ENCODE measurements around the gene B4GALNT4. TPM values are rescaled to one million over a fixed set of nuclear protein-coding genes. Genes with fewer than 3 reads are reported as not detected.
"Not testable (repeated sequence)": the region's sequence is repeated elsewhere in the genome, so short reads cannot be mapped to it uniquely, and the experiment has no call there.

The B4GALNT4 gene
- total RNA-seq, 1 experiment from 2014 or later = 20.0 TPM

DNA sequence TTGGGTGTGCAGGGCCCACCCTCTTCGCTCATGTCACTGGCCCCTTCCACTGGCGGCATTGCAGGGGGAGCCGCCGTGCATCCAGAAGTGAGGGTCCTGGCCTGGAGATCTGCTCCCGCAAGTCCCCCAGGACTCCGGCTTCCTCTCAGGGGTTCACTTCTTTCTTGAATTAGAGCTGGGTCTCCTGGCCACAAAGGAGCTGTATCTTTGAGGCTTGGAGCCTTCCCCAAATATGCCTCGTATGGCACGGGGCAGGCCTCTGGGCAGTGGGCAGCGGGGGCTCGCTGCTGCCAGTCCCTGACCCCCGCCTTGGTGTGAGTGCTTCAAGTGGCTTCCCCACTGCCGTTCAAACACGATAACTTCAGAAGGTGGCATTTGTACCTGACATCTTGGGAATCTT lies 41.3 kb upstream of the B4GALNT4 start:
- no peak for DNase-seq (ENCODE audit: unreplicated experiment)
- Mint-ChIP-seq H3K27me3 (ENCODE audit: insufficient read depth, unreplicated experiment) (no peaks in the 10 kb centered on the region), H3K27ac (ENCODE audit: low read depth, unreplicated experiment) (no peak overlapping the region), H3K4me3 (ENCODE audit: unreplicated experiment) (no peak overlapping the region), H3K4me1 (ENCODE audit: insufficient read depth, unreplicated experiment) (no peaks in the 10 kb centered on the region), H3K36me3 (ENCODE audit: insufficient read depth, unreplicated experiment) (no peaks in the 10 kb centered on the region), H3K9me3 (ENCODE audit: unreplicated experiment) (no peaks in the 10 kb centered on the region)
- intact Hi-C loops (cut with micrococcal nuclease) = no loop called here
- TF ChIP-seq, protein P1, sequence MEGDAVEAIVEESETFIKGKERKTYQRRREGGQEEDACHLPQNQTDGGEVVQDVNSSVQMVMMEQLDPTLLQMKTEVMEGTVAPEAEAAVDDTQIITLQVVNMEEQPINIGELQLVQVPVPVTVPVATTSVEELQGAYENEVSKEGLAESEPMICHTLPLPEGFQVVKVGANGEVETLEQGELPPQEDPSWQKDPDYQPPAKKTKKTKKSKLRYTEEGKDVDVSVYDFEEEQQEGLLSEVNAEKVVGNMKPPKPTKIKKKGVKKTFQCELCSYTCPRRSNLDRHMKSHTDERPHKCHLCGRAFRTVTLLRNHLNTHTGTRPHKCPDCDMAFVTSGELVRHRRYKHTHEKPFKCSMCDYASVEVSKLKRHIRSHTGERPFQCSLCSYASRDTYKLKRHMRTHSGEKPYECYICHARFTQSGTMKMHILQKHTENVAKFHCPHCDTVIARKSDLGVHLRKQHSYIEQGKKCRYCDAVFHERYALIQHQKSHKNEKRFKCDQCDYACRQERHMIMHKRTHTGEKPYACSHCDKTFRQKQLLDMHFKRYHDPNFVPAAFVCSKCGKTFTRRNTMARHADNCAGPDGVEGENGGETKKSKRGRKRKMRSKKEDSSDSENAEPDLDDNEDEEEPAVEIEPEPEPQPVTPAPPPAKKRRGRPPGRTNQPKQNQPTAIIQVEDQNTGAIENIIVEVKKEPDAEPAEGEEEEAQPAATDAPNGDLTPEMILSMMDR (IDR thresholded peaks at IDR 0.05; ENCODE audit: unreplicated experiment) = no peak
- ChIA-PET CTCF (no interaction called here), POLR2A (no interaction called here)
- no TSS peak for BruUV-seq (replicated peaks)

DNA sequence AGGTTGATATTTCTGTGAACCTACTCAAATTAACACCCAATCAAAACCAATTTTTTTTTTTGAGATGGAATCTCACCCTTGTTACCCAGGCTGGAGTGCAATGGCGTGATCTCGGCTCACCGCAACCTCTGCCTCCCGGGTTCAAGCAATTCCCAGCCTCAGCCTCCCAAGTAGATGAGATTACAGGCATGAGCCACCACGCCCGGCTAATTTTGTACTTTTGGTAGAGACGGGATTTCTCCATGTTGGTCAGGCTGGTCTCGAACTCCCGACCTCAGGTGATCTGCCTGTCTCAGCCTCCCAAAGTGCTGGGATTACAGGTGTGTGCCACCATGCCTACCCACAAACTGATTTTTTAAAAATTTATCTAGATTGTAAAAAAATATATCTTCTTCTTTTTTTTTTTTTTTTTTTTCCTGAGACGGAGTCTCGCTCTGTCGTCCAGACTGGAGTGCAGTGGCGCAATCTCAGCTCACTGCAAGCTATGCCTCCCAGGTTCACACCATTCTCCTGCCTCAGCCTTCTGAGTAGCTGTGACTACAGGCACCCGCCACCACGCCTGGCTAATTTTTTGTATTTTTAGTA lies 40.7 kb upstream of the B4GALNT4 start:
- CTCF ChIA-PET = interaction anchor here (0.8 to 1.9 kb wide), 3 partner anchors 12 to 14 kb away, joined by 3 to 5 read pairs (median 3); no protein-coding TSS in a partner anchor

DNA sequence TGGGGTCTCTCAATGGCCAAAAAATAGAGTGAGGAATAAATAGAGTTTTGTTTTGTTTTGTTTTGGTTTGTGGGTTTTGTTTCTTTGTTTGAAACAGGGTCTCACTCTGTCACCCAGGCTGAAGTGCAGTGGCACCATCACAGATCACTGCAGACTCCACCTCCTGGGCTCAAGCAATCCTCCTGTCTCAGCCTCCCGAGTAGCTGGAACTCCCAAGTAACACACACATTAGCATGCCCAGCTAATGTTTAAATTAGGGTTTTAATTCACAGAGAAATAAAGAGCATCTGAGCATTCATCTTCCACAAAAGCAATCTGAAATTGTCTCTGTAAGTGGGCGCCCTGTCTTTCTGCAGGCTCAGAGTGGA lies 39.4 kb upstream of the B4GALNT4 start:
- no peak for DNase-seq (ENCODE audit: unreplicated experiment)
- Mint-ChIP-seq H3K27ac (ENCODE audit: low read depth, unreplicated experiment) (no peak overlapping the region), H3K27me3 (ENCODE audit: insufficient read depth, unreplicated experiment) (no peaks in the 10 kb centered on the region), H3K36me3 (ENCODE audit: insufficient read depth, unreplicated experiment) (no peaks in the 10 kb centered on the region), H3K4me3 (ENCODE audit: unreplicated experiment) (no peak overlapping the region), H3K9me3 (ENCODE audit: unreplicated experiment) (no peaks in the 10 kb centered on the region), H3K4me1 (ENCODE audit: insufficient read depth, unreplicated experiment) (no peaks in the 10 kb centered on the region)
- ChIA-PET POLR2A (interaction anchor here (0.6 to 1.4 kb wide), 6 partner anchors 13 to 123 kb away, joined by 3 to 4 read pairs (median 3); partner anchors contain the start of genes BET1L, IFITM2 and RIC8A), CTCF (interaction anchor here (0.6 to 1.9 kb wide), 5 partner anchors 9 to 18 kb away, joined by 3 to 5 read pairs (median 3); no protein-coding TSS in a partner anchor)
- TF ChIP-seq, protein P1 (IDR thresholded peaks at IDR 0.05; ENCODE audit: unreplicated experiment) = no peak
- intact Hi-C loops (cut with micrococcal nuclease) = no loop called here
- no TSS peak for BruUV-seq (replicated peaks)

More for the DNA sequence above, 40.7 kb upstream of the B4GALNT4 start:
- H3K9me3 Mint-ChIP-seq (ENCODE audit: unreplicated experiment); H3K4me1 Mint-ChIP-seq (ENCODE audit: insufficient read depth, unreplicated experiment); H3K27me3 Mint-ChIP-seq (ENCODE audit: insufficient read depth, unreplicated experiment); H3K27ac Mint-ChIP-seq (ENCODE audit: low read depth, unreplicated experiment); intact Hi-C loops (cut with micrococcal nuclease); DNase-seq (ENCODE audit: unreplicated experiment); H3K36me3 Mint-ChIP-seq (ENCODE audit: insufficient read depth, unreplicated experiment); H3K4me3 Mint-ChIP-seq (ENCODE audit: unreplicated experiment); BruUV-seq (replicated peaks): not testable (repeated sequence)
- POLR2A ChIA-PET = interaction anchor here (1.4 kb wide), 1 partner anchor 22 kb away, joined by 3 read pairs; no protein-coding TSS in a partner anchor

DNA sequence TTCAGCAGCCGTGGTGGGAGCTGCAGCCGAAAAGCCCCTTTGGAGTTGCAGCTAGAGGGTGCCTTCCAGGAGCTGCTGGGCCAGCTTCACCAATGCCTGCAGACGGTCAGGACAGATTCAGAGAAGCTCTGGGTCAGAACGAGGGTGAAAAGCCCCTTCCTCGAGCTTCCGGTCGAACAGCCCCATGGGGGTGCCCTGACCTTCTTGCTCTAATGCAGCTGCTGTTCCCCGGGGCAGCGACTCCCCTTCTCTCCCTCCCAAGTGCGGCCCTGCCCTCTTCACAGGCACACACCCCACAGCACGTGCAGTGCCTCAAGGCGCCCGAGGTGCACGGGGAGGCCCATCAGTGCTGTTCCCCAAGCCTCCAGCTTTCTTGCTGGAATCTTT lies 39.0 kb upstream of the B4GALNT4 start:
- no peaks in the 10 kb centered on the region for H3K4me1 Mint-ChIP-seq (ENCODE audit: insufficient read depth, unreplicated experiment)
- no peak for DNase-seq (ENCODE audit: unreplicated experiment)
- no peaks in the 10 kb centered on the region for H3K9me3 Mint-ChIP-seq (ENCODE audit: unreplicated experiment)
- no peak overlapping the region for H3K4me3 Mint-ChIP-seq (ENCODE audit: unreplicated experiment)
- CTCF ChIA-PET = interaction anchor here (0.7 to 1.9 kb wide), 3 partner anchors 8 to 15 kb away, joined by 3 to 5 read pairs (median 3); no protein-coding TSS in a partner anchor
- no peak overlapping the region for H3K27ac Mint-ChIP-seq (ENCODE audit: low read depth, unreplicated experiment)
- POLR2A ChIA-PET = interaction anchor here (0.6 to 1.4 kb wide), 4 partner anchors 19 to 123 kb away, joined by 3 to 4 read pairs (median 3); partner anchors contain the start of genes BET1L and RIC8A
- intact Hi-C loops (cut with micrococcal nuclease) = no loop called here
- TF ChIP-seq, protein P1 (IDR thresholded peaks at IDR 0.05; ENCODE audit: unreplicated experiment) = no peak
- H3K36me3 Mint-ChIP-seq (ENCODE audit: insufficient read depth, unreplicated experiment) = no peaks in the 10 kb centered on the region
- BruUV-seq (replicated peaks) = no TSS peak
- no peaks in the 10 kb centered on the region for H3K27me3 Mint-ChIP-seq (ENCODE audit: insufficient read depth, unreplicated experiment)
